GM19468 (cell line): ENCODE results near the gene NCAM2.

Source experiments
- ATAC-seq: cut with Tn5 transposase; IDR thresholded peaks from one replicate; pipeline ENCODE4 v1.9.1; 2021; ENCODE audit warnings: mild to moderate bottlenecking, moderate library complexity, moderate number of reproducible peaks; ENCODE audit not compliant: unreplicated experiment; ENCODE audit errors: extremely low read depth

Gene NCAM2

DNA sequence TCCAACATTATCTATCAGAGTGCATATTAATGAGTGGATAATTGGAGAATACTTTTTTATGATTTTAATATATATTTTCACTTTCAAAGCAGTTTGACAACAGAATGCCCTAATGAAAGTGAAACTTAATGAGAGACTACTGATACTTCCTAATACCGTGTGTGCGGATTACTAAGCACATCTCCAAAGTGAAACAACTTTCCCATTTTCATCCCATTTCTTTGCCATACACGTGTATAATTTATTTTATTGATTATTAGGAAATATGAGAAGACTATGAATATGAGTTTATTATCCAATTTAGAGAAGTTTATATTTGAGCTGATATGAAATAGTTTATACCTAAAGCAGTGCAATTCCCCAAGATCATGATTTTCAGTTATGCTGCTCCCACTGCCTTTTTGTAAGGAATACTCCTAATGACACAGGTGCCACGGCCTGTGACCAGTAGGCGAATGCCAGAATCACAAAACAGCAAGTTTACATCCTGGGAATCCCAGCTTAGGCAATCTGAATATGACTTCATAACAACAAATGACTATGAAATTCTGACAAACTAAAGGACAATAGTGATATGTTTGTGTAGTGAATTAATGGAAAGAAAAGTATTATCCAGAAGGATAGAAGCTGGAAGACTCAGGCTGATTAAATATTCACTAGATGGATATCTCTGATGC is 202.9 kb downstream of the NCAM2 start:
- no peak for ATAC-seq

DNA sequence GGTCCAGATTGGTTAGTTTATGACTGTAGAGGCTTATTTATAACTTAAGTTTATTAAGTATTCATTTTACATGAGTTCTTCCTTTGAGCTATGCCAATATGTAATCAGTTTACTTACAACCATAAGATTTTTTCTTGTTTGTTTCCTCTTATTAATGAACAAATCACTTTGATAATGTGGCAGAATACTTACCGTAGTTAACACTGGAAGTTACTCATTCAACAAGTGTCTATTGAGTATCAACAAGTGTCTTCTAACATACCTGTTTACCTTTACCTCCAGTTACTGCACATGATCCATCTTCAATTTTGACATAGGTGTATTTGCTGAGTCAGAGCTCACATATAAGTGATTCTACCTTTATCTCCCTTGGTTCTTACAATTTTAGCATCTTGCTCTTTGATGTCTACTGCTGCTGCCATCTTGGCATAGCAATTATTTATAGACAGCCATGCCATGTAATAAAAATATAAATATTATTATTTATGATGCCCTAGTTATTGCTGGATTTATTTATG is 205.7 kb downstream of the NCAM2 start:
- no peak for ATAC-seq

DNA sequence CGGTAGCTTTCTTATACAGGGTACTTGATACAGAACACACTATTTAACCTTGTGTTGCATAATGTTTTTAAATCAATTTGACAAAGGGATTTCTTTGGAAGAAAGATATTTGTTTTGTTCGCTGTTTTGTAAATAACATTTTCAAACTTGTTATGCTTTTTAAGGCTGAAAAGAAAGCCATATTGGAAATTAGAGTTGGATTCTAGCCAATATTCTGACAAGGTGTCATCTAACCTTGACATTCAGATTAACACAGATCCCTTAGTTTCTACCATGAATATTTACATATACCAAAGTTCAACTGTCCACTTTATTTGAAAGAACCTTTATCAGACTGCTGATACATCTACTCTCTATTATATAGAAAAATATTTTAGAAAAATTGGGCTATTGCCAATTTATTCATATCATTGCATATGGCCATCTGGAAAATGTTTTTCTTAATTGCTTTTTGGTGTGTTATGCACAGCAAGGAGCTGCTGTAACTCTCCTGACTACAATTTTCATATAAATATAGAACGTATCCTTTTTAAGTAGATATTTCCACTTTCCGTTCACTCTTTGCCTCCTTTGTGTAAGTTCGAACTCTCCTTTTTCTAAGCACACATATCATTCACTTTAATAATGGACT is 206.3 kb downstream of the NCAM2 start:
- no peak for ATAC-seq

DNA sequence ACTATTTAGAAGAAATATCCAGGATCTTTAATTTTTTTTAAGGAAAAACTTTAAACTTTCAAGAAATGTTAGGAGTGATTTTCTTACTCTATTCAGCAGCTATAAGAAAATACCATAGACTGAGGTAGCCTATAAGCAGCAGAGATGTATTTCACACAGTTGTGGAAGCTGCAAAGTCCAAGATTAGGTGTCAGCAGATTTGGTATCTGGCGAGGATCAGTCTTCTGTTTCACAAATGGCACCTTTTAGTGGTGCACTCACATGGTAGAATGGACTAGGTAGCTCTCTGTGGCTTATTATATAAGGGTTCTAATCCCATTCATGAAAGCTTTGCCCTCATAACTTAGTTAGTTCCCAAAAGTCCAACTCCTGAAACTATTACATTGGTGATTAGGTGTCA is 207.4 kb downstream of the NCAM2 start:
- ATAC-seq, result no peak

DNA sequence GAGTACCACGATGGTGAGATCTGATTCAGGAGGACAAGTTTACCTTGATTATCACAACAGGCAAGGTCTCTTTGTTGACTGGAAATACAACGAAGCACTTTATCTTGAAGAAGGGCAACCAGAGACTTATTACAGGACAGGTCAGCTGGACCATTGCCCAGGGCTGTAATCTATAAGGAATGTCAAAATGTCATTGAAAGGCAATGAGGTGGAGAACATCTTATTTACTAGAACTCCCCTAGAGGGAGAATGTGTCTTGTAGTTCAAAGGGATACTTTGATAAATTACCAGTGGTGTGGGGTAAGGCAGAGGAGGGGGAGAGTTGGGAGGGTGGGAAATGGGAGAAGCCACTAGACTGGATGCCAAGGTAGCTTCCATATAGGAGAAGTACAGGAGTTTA is 212.3 kb downstream of the NCAM2 start:
- no peak for ATAC-seq

DNA sequence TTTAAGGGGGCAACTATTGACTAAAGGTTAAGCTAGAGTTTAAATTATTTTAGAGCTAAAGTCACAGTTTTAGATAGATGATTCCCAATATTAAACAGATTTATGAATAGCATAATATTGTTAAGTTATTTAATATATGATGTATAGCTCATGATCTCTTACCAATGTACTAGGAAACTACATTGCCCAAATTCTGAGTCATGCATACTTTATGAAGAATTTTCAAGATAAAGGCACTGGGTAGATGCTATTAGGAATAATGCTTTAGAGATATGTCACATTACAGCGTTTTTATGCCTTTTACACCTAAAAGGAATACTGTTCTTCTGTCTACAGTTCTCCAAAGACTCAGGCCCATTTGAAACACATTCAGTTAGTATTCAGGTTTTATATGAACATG is 215.1 kb downstream of the NCAM2 start:
- no peak for ATAC-seq

DNA sequence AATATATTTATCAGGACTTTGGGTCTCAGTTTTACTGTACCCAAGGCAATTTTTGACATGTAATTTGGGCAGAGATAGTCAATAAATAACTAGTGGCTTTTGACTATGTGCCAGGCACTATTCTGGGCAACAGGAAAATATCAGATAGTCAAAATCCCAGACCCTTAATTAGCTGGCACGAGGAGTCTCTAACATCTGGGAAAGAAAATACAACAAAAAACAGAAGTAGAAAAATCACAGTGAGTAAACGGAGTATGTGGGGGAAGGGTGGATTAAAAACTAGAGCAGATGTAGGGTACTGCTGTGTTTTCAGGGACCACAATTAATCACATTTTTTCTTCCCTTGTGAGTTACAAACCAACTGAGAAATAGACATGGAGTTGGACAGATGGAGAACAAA is 217.8 kb downstream of the NCAM2 start:
- no peak for ATAC-seq

DNA sequence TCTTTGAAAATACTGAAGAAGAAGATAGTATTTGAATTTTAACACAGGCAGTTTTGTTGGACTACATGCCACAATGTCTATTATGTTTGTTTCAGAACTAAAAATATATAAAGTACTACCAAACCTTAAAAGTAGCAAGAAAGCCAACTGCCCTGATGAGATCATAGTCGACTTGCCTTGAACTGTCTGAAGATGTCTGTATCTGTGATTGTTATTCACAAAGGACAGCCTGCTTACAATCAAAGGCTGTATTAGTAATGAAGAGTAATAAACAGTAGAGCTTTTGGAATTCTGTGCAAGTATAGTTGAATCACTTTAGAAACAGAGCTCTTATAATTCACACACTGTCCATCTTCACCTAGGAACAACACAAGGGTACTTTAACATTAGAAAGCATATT is 228.3 kb downstream of the NCAM2 start:
- ATAC-seq, result no peak

DNA sequence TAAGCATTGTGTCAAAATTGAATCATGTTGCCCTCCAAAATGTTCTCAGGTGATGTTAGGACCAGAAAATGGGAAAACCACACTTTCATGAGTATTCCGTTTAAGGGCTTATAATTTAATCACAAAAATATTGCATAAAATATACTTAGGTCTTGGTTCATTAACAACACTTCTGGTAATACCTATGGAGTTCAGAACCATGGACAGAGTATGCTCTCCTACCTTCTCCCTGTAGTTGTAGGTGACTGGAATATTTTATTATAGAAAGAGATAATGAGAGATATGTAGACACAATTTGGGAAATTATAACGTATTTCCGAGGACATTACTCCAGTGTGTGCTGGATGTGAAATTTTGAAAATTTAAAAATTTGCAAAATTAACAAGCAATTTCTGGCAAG is 232.5 kb downstream of the NCAM2 start:
- ATAC-seq, result no peak

DNA sequence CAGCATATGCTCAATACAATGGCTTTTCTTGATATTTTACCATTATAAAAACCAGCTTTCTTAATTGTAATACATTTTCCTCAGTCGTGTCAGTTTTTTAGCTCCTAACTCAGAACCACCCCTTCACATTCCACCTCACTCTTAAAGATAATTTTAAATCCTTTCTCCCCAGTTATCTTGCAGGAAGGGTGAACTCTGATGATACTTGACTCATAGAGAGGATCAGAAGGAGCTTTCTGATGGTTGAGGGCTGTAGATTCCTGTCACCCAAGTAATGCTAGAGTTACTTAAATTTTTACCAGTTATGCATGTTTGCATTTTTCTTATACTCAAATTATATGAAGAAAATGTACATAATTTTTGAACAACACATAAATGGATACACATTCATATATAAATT is 233.7 kb downstream of the NCAM2 start:
- ATAC-seq, result no peak

DNA sequence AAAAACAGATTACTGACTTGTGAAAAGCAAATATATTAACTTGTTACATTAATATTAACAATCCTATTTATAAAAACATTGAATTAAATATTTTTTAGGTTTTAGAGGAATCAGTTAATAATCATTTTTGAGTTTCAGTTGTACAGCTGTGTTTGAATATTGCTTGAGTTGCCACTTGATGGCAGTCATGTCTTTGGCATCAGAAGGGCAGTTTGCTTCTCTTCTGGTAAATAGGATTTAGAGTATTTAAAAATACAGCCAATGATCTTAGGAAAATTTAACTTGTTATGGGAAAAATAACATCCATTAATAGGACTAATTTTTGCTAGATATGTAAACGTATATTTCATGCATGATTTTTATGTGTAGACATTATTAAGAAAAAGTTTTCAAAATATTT is 234.1 kb downstream of the NCAM2 start:
- ATAC-seq, result no peak

DNA sequence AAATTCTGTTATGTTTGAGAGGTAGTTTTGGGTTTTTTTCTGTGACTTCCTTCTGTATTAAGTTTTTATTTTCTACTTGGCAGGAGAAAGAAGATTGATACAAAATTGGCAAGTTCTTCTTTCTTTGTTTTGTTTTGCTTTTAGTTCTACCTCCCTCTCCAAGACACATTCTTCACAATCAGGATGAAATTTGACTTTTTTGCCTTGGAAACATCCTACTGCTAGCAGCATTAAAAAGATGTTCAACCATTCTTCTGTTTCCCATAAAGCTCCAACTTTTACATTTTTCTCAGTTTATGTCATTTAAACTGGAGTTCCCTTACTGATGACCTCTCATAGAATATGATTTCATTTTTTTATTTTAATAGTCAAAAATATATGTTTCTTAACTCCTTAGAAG is 234.8 kb downstream of the NCAM2 start:
- ATAC-seq, result no peak

DNA sequence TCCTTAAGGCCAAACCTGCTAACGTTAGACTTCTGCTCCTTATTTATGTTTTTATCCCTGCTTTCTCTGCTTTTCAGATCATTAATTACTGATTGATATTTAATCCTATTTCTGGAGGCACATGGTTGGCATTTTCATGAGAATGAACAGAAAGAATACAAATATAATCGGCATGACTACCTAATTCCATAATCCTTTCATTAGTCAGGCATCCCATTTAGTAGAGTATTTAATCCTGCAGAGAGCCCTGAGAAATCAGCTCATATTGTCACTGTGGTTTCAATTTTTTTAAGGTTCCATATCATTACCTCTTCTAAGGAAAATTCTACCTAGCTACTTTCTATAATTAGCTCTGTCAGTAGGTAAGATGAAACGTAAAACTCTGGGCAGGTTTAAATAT is 238.8 kb downstream of the NCAM2 start:
- no peak for ATAC-seq

DNA sequence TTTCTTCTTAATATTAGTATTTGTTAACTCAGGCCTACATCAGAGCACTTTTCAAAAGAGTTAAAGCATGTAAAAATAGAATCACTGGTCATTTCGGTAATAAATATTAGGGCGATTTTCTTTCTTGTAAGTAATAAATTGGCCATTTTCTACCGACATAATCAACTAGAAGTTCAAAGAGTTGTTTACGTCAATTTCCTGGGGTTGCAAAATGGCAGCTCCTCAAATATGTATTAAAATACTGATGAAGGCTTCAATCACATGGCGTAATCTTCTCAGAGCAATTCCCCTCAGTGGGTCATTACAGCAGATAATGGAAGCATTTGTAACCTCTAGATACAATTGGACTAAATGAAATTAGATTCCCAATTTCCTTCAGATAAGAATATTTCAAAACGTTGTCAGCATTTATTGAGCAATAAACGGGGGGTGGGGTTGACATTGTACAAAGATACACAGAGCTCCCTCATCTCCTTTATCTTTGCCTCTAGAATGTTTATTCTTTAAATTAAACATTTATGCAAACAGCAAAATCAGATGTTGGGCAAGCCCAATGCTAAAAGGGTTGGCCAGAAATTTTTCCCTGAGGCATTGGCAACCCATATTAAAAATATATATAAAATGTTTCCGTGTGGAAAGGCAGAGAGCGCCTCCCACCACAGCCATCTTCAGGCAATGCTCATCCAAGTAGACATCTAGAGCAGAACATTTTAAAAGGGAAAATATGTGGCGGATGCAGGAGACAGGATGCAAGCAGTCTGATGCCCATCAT is 240.6 kb downstream of the NCAM2 start:
- no peak for ATAC-seq

DNA sequence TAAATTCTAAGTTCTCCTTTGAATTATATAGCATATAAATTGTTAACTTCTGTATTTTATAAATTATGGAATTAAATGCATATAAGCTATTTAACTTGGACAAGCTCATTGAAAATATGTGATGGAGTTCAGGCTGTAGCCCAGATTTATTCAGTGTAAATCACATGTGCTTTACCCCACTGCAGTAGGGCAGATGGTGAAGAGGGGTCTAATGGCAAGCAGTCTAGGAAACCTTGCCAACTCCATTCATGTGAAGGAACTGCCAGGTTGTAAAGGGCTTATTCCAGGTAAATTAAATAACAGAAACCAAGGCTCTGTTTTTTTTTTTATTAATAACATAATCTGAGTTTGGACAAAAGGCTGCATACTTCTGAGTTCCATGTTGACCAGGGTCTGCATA is 243.2 kb downstream of the NCAM2 start:
- no peak for ATAC-seq

DNA sequence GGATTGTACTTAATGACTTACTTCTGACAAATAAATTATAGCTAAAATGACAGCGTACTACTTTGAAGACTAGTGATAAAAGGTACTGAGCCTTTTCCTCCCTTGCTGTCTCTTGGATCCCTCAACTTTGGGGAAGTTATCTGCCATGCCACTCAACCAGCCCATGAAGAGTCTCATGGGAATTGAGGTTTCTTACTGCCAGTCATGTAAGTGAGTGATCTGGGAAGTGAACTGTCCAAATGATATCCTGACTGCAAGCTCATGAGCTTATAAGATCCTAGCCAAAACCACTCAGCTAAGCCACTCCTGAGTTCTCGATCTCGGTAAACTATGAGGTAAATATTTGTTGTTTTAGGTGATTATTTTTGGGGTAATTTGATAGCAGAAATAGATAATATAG is 247.8 kb downstream of the NCAM2 start:
- no peak for ATAC-seq

DNA sequence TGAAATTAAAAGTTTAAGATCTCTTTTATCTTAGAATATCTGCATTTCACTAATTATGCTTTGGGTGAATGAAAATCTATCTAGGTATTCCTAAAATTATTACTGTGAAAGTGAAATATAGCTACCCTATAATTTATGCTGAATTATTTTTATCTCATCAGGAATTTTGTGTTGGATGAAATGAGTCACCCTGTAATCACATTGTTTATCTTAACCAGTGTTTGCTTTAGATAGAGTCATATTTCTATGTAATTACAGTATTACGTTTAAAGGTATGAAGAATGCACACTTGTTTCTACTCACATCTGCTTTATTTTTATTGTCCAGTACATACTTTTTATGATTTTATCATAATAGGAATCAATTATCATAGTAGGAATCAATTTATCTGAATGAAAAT is 249.2 kb downstream of the NCAM2 start:
- no peak for ATAC-seq

DNA sequence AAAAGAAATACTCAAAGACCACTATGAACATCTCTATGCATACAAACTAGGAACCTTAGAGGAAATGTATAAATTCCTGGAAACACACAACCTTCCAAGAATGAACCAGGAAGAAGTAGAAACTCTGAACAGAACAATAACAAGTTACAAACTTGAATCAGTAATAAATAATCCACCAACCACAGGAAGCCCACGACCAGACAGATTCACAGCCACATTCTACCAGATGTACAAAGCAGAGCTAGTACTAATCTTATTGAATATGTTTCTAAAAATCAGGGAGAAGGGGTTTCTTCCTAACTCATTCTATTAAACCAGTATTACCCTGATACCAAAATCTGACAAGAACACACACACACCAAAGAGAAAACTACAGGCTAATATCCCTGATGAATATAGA is 263.8 kb downstream of the NCAM2 start:
- no peak for ATAC-seq

DNA sequence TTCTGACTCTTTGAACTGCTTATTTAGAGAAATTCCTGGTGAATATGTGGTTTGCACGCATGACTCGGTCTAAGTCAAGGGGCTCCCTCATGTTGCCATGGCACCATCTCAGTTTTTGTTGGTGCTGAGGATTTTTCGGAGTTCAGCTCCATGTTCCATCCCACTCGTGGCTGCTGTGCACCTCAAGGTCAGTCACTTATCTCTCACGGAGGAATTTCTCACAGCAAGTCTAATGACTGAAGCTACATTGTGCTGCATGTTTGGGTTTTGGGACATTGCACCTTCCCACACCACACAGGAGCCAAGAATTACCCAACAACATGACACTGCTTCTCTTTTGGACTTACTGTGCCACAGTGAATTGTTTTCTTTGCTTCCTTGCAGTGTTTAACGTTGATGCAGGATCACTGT is 269.9 kb downstream of the NCAM2 start:
- no peak for ATAC-seq

DNA sequence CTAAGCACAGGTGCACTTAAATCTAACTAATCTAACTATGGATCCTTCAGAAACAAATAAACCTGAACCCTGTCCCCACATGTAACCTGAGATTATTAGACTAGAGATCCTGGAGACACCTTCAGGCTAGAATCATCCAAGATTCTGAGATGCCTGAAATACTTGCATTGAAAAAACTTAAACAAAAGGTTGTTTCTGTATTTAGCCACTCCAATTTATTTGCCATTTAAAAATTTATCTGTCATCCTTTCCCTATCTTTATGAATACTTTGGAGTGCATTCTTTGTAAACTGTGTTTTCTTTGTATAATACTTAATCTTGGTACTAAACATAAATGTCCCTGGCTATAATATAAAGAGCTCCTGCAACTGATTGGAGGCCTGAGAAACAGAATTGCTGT is 270.7 kb downstream of the NCAM2 start:
- no peak for ATAC-seq

DNA sequence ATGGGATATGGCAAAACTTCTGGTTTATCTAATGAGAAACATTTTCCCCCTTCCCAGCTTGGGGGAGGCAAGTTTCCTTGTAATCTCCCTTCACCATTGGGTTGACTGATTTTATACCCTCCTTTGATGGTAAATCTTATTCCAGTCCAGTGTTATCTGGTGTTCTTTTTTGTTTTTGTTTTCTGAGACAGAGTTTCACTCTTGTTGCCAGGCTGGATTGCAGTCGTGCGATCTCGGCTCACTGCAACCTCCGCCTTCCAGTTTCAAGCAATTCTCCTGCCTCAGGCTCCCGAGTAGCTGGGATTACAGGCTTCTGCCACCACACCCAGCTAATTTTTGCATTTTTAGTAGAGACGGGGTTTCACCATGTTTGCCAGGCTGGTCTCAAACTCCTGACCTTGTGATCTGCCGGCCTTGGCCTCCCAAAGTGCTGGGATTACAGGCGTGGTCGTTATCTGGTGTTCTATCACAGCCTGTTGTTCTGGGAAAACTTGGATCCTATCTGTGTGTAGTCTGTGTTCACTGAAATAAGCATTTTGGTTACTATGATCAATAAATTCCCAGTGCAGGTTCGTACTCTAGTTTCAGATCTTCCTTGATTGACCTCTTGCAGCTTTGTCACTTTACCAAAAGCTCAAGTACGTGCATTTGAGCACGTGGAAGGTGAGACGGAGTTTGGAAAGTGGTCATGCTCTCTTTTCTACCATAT is 281.1 kb downstream of the NCAM2 start:
- no peak for ATAC-seq
